Activated CD4-positive, alpha-beta T cell treated with anti-CD3 and anti-CD28 coated beads, Interleukin-2, Interleukin-6, amounts not matched to agents 100 ng/mL and 50 ng/mL, durations not matched to agents 16 hours and 8 hours (primary cell): ENCODE data around the gene C16orf96.

Source experiments
- DNase-seq: peaks from one replicate; pipeline ENCODE4 v3.0.0-alpha.2; 2020

Gene C16orf96

DNA sequence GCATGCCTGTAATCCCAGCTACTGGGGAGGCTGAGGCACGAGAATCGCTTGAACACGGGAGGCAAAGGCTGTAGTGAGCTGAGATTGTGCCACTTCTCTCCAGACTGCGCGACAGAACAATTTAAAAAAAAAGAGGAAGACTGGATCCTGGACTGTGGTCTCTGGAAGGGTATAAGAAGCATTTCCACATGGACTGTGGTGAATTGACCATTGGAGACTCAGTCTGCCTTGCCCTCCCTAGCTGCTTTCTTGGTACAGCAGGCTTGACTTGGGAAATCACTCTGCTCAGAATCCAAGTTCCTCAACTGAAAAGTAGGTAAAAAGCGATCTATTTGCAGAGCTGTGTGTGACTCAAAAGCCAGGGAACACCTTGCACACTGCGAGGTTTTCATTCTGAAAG, 67.5 kb downstream of the C16orf96 start:
- DNase-seq: no peak

DNA sequence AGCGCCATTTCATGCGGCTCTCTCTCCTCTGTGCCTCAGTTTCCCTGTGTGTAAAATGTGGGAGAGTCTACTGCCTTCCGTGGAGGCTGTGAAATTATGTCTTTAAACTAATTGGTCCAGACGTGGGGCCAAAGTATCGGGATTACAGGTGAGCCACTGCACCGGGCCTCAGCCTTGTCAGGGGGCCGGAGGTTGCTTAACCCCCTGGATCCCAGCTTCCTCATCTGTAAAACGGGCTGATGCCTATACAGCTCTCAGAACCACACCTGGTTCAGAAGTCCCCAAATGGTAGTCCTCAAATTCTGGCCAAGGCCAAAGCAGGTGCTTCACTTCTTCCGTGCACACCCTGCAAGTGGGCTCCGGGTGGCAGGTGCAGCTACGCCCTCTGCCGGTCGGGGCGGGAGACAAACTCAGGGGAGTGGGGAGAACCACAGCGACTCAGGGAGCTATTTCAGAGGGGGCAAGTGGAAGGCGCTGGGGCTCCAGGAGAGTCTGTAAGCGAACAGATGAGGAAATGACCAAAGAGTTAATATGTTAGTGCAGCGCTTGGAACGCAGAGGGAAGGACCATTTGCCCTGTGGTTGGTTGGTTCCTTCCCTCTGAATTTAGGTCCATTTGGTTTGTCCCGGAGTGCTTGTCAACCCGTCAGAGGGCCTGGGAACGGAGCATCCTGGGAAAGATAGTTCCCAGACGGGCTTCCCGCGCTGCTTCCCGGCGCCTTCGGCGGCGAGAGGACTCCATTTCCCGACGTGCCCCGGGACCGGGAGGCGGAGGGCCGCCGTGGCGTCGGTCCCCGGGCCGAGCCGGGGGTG, 68.1 kb downstream of the C16orf96 start, which contains the start of gene MGRN1:
Gene MGRN1 (plus strand): TSS at position 812 of the 812 bp plus-strand sequence. CDS start 135 bp downstream, outside the sequence.
- DNase-seq: peak; percentile 97

DNA sequence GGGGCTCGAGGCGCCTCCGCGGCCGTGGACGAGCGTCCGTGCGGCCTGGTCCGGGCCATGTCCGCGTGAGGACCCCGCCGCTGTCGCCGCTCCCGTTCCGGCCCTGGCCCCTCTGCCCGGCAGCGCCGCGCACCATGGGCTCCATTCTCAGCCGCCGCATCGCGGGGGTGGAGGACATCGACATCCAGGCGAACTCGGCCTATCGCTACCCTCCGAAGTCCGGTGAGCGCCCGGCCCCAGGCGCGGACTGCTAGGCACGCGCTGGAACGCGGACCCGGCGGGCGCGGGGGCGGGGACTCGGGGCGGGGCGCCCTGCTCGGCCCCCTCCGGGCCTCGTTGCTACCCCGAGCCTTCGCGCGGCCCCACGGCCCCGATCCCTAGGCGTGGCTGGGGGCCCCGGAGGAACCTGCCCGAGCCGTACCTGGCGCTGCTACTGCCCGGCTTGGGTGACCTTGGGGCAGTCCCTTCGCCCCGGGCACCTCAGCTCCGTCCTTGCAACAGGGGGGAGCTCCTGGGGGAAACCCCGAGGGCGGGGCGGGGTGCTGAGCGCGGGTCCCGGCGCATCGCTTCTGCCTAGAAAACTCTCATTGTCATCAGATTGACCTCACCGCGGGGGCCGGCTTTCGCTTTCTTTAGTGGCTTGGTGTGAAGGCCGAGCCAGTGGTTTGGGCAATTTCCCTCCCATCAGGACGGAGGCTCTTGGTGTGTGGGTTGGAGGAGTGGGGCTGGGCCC, 68.9 kb downstream of the C16orf96 start:
- peak; percentile 76 for DNase-seq

DNA sequence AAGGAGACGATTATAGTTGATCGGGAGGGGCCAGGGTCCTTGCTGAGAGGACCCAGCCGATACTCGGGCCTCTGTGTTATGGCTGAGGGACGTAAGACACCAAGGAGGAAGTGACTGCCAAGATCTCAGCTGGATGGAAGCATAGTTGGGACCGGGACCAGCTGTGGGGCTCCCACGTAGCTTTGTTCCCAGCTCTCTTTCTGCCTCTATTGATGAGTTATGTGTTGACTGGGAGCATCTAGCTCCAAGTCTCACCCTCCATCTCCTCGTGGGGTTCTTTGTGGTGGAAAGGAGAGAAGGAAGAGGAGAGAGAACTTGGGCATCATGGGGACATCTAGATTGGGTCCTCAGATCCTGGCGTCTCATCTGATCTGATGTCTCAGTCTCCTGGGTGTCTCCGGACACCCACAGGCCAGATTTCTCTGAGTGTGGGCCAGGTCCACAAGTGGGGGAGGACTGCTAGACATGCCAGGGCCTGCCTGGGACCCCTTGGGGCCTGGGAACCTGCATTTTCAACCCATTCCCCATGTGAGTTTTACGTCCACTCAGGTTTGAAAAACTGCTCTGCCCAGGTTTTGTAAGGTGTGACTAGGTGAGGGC, 69.5 kb downstream of the C16orf96 start:
- DNase-seq: no peak

DNA sequence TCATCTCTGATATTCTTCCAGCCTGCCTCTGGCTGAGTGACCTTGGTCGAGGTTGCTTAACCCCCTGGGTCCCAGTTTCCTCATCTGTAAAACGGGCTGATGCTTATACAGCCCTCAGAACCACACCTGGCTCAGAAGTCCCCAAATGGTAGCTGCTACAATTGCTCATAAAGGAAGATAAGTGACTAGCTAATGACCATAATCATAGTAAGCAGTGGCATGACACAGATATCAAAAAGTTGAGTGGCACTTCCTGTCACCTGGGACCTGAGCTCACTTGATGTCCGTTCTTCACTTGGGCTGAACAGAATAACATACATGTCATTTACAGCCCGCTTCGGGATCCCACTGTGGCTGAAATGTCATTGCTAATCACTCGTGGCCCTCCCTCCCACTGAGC, 70.3 kb downstream of the C16orf96 start:
- DNase-seq: no peak

DNA sequence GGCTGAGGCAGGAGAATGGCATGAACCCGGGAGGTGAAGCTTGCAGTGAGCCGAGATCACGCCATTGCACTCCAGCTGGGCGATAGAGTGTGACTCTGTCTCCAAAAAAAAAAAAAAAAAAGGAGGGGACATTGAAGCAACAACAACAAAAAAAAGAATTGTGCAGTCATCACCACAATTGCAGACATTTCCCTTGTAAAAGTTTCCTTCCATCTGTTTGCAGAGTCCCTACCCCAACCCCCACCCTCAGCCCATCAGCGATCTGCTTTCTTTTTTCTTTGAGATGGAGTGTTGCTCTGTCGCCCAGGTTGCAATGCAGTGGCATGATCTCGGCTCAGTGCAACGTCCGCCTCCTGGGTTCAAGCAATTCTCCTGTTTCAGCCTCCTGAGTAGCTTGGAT, 72.1 kb downstream of the C16orf96 start:
- DNase-seq: no peak

DNA sequence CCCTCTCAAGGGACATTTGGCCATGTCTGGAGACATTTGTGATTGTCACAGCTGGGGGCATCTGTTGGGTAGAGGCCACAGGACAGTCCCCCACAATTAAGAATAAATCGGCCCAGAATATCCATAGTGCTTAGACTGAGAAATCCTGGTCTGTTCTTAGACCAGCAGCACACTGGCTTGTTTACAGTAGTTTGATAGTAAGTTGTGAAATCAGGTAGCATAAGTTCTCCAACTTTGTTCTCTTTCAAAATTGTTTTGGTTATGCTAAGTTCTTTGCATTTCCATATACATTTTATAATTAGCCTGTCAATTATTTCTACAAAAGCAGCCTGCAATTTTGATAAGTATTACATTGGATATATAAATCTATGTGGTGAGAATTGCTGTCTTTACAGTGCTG, 75.3 kb downstream of the C16orf96 start:
- DNase-seq: no peak

DNA sequence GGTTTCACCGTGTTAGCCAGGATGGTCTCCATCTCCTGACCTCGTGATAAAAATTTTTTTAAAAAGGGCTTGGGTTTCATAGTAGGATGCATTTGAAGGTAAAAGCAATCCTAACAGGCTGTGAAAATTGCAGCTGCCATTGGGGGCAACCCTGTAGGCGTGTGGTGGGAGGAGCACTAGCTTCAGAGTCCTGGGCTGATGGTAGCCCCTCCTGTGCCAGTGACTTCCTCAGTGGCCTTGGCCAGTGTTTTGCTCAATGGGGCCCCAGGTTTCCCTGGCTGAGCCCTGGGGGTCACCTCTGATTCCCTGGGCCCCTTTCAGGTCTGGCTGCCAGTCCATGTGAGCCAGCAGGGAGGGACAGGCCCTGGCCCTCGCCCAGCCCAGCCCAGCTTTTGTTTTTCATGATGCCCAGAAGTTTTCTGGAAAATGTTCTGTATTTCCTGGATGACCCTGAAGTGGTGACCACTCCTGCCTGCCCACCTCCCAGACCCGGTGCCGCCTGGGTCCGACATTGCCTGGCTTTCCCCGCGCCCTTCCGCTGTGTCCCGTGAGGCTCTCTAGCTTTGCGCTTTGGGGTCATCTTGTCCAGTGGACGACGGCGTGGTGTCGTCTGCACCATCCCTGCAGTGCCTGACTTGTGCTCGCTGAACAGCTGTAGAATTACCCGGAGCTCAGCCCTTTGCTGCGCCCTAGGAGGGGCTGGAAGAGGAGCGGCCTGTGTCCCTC, 77.9 kb downstream of the C16orf96 start:
- DNase-seq: no peak

DNA sequence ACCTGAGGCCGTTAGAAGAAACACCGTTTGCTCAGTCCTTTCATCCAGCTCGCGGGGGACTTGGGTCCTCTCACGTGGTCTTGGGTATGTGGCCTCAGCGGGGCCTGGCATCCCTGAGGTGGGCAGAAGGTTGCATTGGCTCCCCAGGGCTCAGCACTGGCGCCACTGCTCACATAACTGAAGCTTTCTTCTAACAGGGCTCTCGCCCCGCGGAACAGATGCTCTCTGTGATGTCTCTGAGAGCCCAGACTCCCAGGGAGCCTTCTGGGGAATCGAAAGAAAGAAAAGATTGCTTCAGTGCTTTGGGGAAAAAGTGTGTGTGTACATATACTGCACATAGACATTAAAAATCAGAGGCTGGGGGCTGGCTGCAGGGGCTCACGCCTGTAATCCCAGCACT, 78.6 kb downstream of the C16orf96 start:
- DNase-seq: no peak

DNA sequence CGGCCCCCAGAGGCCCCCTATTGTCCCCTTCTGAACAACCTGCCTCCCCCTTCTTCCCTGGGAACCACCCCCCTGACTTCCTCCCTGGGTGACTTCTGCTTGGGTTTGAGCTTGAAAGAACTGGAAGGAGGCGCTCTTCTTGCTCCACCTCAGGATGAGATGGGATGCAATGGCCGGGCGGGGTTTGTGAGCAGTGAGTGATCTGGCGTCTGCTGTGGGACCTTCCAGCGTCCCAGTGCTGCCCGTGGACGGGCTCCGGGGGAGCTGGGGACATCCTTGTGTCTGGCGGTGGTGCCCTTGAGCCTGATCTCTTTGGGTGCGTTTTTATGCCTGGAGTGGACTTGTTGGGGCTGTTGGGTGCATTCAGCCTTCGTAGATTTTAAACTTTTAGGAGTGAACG, 80.1 kb downstream of the C16orf96 start:
- DNase-seq: no peak

DNA sequence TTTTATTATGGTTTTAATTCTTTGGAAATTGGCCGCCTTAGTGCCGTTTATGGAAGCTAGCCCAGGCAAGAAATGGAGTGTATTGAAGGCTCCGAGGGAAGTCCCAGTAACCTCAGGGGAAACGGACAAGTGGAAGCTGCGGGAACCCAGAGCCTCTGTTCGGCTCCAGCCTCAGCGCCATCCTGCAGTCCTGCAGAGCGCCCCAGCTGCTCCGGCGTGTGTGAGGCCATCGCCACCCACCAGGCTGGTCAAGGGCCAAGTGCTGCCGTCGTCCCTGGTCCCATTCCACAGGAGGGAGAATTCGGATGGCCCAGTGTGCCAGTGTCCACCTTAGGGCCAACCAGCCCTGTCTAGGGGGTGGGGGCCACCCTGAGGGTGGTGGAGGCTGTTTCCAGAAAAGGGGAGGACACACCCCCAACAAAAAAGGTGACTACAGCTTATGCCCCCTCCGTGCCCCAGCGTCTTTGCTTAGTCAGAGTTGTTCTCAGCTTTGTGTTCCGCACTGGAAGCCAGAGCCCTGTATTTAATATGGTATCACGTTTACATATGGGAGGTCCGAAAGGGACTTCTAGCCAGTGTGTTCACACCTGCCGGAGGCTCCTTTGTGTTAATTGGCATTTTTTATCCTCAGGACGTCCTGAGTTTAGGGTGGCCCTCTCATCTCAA, 81.5 kb downstream of the C16orf96 start:
- no peak for DNase-seq

DNA sequence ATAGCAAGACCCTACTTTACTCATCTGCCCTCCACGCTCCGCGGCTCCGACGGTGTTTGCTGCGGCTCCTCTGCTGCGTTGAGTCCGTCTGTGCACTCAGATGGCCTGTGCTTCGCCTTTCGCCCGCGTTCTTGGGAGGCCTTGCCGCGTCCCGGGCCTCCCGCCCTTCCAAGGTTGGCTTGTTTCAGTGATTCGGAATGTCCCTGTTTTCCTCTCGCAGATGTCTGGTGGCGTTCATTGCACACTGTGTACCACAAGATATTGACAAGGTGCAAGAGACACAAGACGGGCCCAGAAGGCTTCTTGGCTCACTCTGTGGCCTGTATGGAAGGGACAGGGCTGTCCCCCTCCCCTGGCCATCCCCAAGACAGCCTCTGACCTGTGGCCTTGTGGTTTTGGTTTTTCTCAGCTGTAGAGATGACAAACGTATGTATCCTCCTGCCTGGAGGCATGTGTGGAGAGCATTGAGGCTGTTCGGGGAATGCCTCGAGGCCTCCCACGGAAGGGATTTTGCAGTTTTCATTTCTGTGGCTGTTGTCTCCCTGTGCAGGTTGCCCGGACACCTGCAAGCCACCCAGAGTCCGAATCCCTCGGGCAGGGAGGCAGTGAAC, 83.9 kb downstream of the C16orf96 start:
- DNase-seq: no peak

DNA sequence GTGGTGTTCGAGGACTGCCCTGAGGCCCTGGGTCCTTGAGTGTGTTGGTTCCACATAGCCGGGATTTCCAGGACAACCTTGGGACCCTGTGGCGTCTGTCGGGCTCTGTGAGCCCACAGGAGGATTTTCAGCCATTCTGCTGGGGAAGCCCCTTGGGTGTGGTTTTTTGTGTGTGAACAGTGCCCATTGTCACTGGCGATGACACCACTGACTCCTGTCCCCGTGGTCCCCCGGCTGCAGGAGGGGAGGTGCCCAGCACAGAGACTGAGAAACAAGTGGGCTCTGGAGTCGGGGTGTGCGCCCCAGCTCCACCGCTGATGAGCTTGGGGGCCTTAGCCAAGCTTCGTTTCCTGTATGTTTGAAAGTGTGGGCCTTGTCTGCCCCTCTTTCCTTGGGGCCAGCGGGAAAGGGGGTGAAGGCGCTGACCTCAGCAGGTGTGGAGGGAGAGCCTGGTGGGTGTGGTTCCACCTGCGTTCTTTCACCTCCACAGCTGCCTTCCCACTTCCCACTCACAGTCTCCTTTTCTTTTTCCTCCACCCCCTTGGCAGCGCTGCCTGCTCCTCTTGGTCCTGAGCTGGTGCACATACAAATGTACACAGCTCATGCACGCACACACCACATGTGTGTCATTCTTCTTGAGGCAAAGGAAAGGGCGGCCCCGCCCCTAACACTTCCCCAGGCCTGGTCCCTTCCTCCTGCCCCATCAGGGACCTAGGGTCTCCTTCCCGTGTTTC, 84.6 kb downstream of the C16orf96 start:
- DNase-seq: no peak

DNA sequence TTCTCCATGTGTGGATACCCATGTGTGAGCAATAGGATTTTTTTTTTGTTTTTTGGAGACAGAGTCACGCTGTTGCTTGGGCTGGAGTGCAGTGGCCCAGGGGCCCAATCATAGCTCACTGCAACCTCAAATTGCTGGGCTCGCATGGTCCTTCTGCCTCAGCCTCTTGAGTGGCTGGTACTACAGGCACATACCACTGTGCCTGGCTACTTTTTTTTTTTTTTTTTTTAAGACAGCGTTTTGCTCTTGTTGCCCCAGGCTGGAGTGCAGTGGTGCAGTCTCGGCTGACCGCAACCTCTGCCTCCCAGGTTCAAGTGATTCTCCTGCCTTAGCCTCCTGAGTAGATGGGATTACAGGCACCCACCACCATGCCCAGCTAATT, 85.2 kb downstream of the C16orf96 start:
- DNase-seq: no peak

DNA sequence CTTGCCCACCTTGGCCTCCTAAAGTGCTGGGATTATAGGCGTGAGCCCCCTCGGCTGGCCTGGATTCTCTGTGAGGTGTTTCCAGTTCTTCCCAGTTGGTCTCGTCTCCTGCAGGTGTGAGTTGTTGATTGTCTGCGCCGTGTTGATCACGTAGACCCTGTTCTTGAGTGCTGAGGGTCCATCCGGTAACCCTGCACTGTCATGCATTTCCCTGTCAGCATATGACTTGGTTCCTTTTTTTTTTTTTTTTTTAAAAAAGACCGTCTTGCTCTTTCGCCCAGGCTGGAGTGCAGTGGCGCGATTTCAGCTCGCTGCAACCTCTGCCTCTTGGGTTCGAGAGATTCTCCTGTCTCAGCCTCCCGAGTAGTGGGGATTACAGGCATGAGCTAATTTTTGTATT, 85.8 kb downstream of the C16orf96 start:
- no peak for DNase-seq

DNA sequence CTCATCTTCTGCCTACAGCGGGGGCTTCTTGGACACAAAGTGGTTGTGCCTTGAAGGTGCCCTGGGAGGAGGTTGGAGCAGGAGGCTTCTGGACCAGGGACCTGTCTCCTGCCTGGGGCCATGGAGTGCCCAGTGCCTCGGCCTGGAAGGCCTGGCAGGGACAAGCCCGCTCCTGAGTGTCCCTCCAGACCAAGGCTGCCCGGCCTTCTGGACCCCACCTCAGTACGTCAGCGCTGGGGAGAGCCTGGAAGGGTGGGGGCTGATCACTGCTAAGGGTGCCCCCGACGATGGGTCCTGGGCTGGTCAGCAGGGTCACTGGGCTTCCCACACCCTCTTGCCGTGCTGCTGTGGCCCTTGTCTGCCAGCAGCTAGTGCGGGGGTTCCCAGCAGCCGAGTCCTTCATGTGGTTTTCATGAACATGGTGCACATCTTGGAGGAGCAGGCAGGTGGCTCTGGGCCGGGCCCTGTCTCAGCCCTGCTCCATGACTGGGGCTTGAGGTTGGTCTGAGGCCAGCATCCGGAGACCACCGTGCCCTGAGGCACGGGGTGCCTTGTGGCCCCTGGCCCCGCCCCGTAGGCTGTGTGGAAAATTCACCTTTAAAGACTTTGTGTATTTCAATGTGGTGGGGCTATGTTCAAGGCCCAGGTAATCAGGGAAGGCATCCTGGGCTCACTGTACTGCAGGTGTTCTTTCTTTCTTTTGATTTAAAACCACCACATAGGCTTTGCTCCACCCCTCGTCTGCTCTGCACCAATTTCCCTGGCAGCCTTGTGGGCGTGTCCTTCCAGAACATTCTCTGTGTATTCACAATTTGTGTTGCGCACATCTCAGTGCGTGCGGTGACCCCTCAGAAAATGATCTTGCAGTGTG, 90.9 kb downstream of the C16orf96 start:
- DNase-seq: no peak

DNA sequence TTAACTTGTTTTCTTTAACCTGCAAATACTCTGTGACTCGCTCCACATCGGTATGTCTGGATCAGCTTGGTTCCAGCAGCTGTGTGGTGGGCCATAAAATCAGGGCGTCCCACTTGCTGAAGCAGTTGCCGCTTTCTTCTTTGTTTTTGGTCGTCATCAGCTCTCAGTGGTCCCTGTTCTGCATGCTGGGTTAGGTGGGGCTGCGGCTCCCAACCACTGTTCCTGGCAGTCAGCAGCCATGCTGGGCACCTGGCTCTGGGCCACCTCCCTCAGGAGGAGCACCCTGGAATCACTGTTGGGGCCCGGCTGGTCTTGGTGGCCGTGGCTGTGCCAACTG, 91.5 kb downstream of the C16orf96 start:
- DNase-seq: no peak

DNA sequence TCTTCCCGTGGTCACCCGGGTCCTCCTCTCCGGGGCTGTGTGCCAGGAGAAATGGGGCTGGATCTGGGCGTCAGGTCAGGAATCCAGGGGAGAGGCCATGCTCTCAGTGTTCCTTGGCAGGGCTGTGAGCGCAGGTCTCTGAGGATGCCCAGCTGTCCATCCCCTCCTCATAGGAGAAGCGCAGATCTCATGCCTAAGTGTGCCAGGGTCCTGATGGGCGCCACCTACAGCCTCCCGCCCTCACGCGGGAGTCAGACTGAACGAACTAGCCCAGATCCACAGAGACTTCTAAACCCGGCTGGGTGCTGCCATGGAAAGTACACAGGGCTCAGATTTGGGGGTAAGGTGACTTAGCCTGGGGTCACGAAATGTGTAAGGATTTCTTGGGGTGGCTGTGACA, 92.8 kb downstream of the C16orf96 start:
- no peak for DNase-seq

DNA sequence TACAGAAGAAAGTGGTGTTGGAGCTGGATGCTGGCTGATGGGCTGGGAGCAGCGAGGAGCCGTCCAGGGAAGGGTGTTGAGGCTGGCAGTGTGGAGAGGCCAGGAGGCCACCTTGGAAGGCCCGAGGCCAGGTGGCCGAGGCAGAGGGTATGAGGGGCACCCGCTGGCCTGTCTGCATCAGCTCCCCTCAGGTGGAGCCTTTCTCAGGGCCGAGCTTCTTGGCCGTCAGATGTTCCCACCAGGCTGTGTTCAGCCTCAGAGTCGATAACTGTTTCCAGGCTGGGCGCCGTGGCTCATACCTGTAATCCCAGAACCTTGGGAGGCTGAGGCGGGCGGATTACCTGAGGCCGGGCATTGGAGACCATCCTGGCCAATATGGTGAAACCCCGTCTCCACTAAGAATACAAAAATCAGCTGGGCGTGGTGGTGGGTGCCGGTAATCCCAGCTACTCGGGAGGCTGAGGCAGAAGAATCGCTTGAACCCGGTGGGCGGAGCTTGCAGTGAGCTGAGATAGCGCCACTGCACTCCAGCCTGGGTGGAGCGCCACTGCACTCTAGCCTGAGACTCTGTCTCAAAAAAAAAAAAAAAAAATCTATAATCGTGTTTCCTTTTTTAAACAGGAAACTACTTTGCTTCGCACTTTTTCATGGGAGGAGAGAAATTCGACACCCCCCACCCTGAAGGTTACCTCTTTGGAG, 93.8 kb downstream of the C16orf96 start:
- no peak for DNase-seq
